Activated naive CD8-positive, alpha-beta T cell treated with anti-CD3 and anti-CD28 coated beads, Interleukin-2, amount 50 U/mL, for 24 hours (primary cell): ENCODE measurements around the gene FUT2.
"Not testable (repeated sequence)": the region's sequence is repeated elsewhere in the genome, so short reads cannot be mapped to it uniquely, and the experiment has no call there.

Source experiments
- ATAC-seq: fragments of 150-1000 bp; cut with Tn5 transposase; one replicate; pipeline ENCODE4 v1.10.0; 2021
- DNase-seq: peaks from one replicate; pipeline ENCODE4 v3.0.0; 2021
- H3K27ac Mint-ChIP-seq: one replicate; pipeline ENCODE4 v1.8.0; 2021; ENCODE audit warnings: mild to moderate bottlenecking, mixed read lengths
- H3K27me3 Mint-ChIP-seq: one replicate; pipeline ENCODE4 v1.8.0; 2021; ENCODE audit warnings: mixed read lengths
- H3K36me3 Mint-ChIP-seq: one replicate; pipeline ENCODE4 v1.8.0; 2021; ENCODE audit warnings: low read depth, mixed read lengths
- H3K4me1 Mint-ChIP-seq: one replicate; pipeline ENCODE4 v1.8.0; 2021; ENCODE audit warnings: mixed read lengths
- H3K4me3 Mint-ChIP-seq: one replicate; pipeline ENCODE4 v1.8.0; 2021; ENCODE audit warnings: mild to moderate bottlenecking, moderate library complexity, mixed read lengths
- H3K9me3 Mint-ChIP-seq: one replicate; pipeline ENCODE4 v1.8.0; 2021; ENCODE audit warnings: mixed read lengths

FUT2 gene

GRCh38 chr19:48676887-48677286 lies 18.9 kb upstream of the FUT2 start:
- ATAC-seq (no peak), DNase-seq (no peak)
- no peaks in the 10 kb centered on the region for H3K27me3 Mint-ChIP-seq
- no peak overlapping the region for H3K4me3 Mint-ChIP-seq
- H3K4me1 Mint-ChIP-seq = peaks cover 6% of the 10 kb centered on the region
- no peaks in the 10 kb centered on the region for H3K36me3 Mint-ChIP-seq
- H3K9me3 Mint-ChIP-seq = no peaks in the 10 kb centered on the region
- H3K27ac Mint-ChIP-seq = no peak overlapping the region

GRCh38 chr19:48678201-48678600 lies 17.6 kb upstream of the FUT2 start:
- Mint-ChIP-seq H3K27me3 (no peaks in the 10 kb centered on the region), H3K36me3 (no peaks in the 10 kb centered on the region), H3K4me3 (no peak overlapping the region), H3K27ac (no peak overlapping the region), H3K9me3 (no peaks in the 10 kb centered on the region), H3K4me1 (peaks cover 6% of the 10 kb centered on the region)
- DNase-seq (no peak), ATAC-seq (no peak)

GRCh38 chr19:48680006-48680405 lies 15.8 kb upstream of the FUT2 start:
- not testable (repeated sequence) for H3K4me1 Mint-ChIP-seq, H3K4me3 Mint-ChIP-seq, H3K27me3 Mint-ChIP-seq, DNase-seq, H3K9me3 Mint-ChIP-seq, H3K27ac Mint-ChIP-seq, ATAC-seq, H3K36me3 Mint-ChIP-seq

- ATAC-seq = no peak
- no peak overlapping the region for H3K27ac Mint-ChIP-seq
- H3K4me3 Mint-ChIP-seq = no peak overlapping the region
- no peaks in the 10 kb centered on the region for H3K9me3 Mint-ChIP-seq
- no peaks in the 10 kb centered on the region for H3K36me3 Mint-ChIP-seq
- no peaks in the 10 kb centered on the region for H3K4me1 Mint-ChIP-seq
- no peak for DNase-seq
- H3K27me3 Mint-ChIP-seq = no peaks in the 10 kb centered on the region
Measured at GRCh38 chr19:48680436-48681126, 15.2 kb upstream of the FUT2 start.

- Mint-ChIP-seq H3K27me3 (no peaks in the 10 kb centered on the region), H3K4me3 (no peak overlapping the region), H3K36me3 (no peaks in the 10 kb centered on the region), H3K27ac (no peak overlapping the region), H3K4me1 (no peaks in the 10 kb centered on the region), H3K9me3 (no peaks in the 10 kb centered on the region)
- peak; percentile 46 for ATAC-seq
- no peak for DNase-seq
Measured at GRCh38 chr19:48681127-48681470, 14.7 kb upstream of the FUT2 start.

- H3K27ac Mint-ChIP-seq = no peak overlapping the region
- H3K9me3 Mint-ChIP-seq = no peaks in the 10 kb centered on the region
- no peaks in the 10 kb centered on the region for H3K4me1 Mint-ChIP-seq
- H3K4me3 Mint-ChIP-seq = no peak overlapping the region
- ATAC-seq (no peak), DNase-seq (no peak)
- no peaks in the 10 kb centered on the region for H3K27me3 Mint-ChIP-seq
- H3K36me3 Mint-ChIP-seq = no peaks in the 10 kb centered on the region
Measured at GRCh38 chr19:48683349-48683748, 12.4 kb upstream of the FUT2 start.

- Mint-ChIP-seq H3K4me3 (no peak overlapping the region), H3K27me3 (no peaks in the 10 kb centered on the region), H3K4me1 (no peaks in the 10 kb centered on the region), H3K9me3 (no peaks in the 10 kb centered on the region), H3K36me3 (no peaks in the 10 kb centered on the region), H3K27ac (no peak overlapping the region)
- DNase-seq = no peak
- no peak for ATAC-seq
Measured at GRCh38 chr19:48685583-48685982, 10.2 kb upstream of the FUT2 start.

- no peaks in the 10 kb centered on the region for H3K27me3 Mint-ChIP-seq
- ATAC-seq = no peak
- no peaks in the 10 kb centered on the region for H3K9me3 Mint-ChIP-seq
- H3K4me3 Mint-ChIP-seq = no peak overlapping the region
- H3K4me1 Mint-ChIP-seq = no peaks in the 10 kb centered on the region
- H3K27ac Mint-ChIP-seq = no peak overlapping the region
- no peaks in the 10 kb centered on the region for H3K36me3 Mint-ChIP-seq
- no peak for DNase-seq
Measured at GRCh38 chr19:48686088-48686487, 9.7 kb upstream of the FUT2 start.

- H3K9me3 Mint-ChIP-seq, ATAC-seq, H3K36me3 Mint-ChIP-seq, H3K4me3 Mint-ChIP-seq, DNase-seq, H3K4me1 Mint-ChIP-seq, H3K27me3 Mint-ChIP-seq, H3K27ac Mint-ChIP-seq: not testable (repeated sequence)
Measured at GRCh38 chr19:48686637-48687036, 9.1 kb upstream of the FUT2 start.

- no peak overlapping the region for H3K27ac Mint-ChIP-seq
- DNase-seq (no peak), ATAC-seq (no peak)
- H3K4me3 Mint-ChIP-seq = no peak overlapping the region
- H3K27me3 Mint-ChIP-seq = no peaks in the 10 kb centered on the region
- H3K4me1 Mint-ChIP-seq = no peaks in the 10 kb centered on the region
- H3K9me3 Mint-ChIP-seq = no peaks in the 10 kb centered on the region
- no peaks in the 10 kb centered on the region for H3K36me3 Mint-ChIP-seq
Measured at GRCh38 chr19:48687776-48688175, 8.0 kb upstream of the FUT2 start.

GRCh38 chr19:48689449-48689848 lies 6.3 kb upstream of the FUT2 start:
- ATAC-seq (no peak), DNase-seq (no peak)
- no peaks in the 10 kb centered on the region for H3K9me3 Mint-ChIP-seq
- H3K4me1 Mint-ChIP-seq = no peaks in the 10 kb centered on the region
- no peak overlapping the region for H3K4me3 Mint-ChIP-seq
- no peaks in the 10 kb centered on the region for H3K36me3 Mint-ChIP-seq
- no peak overlapping the region for H3K27ac Mint-ChIP-seq
- no peaks in the 10 kb centered on the region for H3K27me3 Mint-ChIP-seq

- H3K4me3 Mint-ChIP-seq, ATAC-seq, H3K9me3 Mint-ChIP-seq, H3K36me3 Mint-ChIP-seq, DNase-seq, H3K4me1 Mint-ChIP-seq, H3K27ac Mint-ChIP-seq: not testable (repeated sequence)
- H3K27me3 Mint-ChIP-seq = peaks cover 23% of the 10 kb centered on the region
Measured at GRCh38 chr19:48693629-48694028, 2.1 kb upstream of the FUT2 start.

- Mint-ChIP-seq H3K9me3 (no peaks in the 10 kb centered on the region), H3K27me3 (peaks cover 26% of the 10 kb centered on the region), H3K4me1 (peaks cover 7% of the 10 kb centered on the region), H3K4me3 (no peak overlapping the region), H3K27ac (no peak overlapping the region), H3K36me3 (no peaks in the 10 kb centered on the region)
- peak; percentile 40 for ATAC-seq
- no peak for DNase-seq
Measured at GRCh38 chr19:48696353-48697010, 711 bp downstream of the FUT2 start.

- ATAC-seq = no peak
- Mint-ChIP-seq H3K27ac (no peak overlapping the region), H3K4me3 (no peak overlapping the region), H3K36me3 (no peaks in the 10 kb centered on the region), H3K27me3 (peaks cover 26% of the 10 kb centered on the region), H3K4me1 (peaks cover 7% of the 10 kb centered on the region), H3K9me3 (no peaks in the 10 kb centered on the region)
- DNase-seq = no peak
Measured at GRCh38 chr19:48698046-48698445, 2.3 kb downstream of the FUT2 start.

GRCh38 chr19:48702701-48703100 lies 6.9 kb downstream of the FUT2 start:
- H3K27ac Mint-ChIP-seq = no peak overlapping the region
- no peaks in the 10 kb centered on the region for H3K36me3 Mint-ChIP-seq
- no peak for ATAC-seq
- no peak for DNase-seq
- H3K4me3 Mint-ChIP-seq = no peak overlapping the region
- H3K4me1 Mint-ChIP-seq = no peaks in the 10 kb centered on the region
- H3K9me3 Mint-ChIP-seq = no peaks in the 10 kb centered on the region
- H3K27me3 Mint-ChIP-seq = peaks cover 10% of the 10 kb centered on the region

GRCh38 chr19:48703316-48703715 lies 7.5 kb downstream of the FUT2 start:
- no peak overlapping the region for H3K27ac Mint-ChIP-seq
- no peaks in the 10 kb centered on the region for H3K36me3 Mint-ChIP-seq
- DNase-seq = no peak
- no peak for ATAC-seq
- H3K27me3 Mint-ChIP-seq = peaks cover 5% of the 10 kb centered on the region
- H3K4me1 Mint-ChIP-seq = no peaks in the 10 kb centered on the region
- H3K4me3 Mint-ChIP-seq = no peak overlapping the region
- H3K9me3 Mint-ChIP-seq = no peaks in the 10 kb centered on the region
